ENCODE measurements around the gene GPR158. TPM values are rescaled to one million over a fixed set of nuclear protein-coding genes. Genes with fewer than 3 reads are reported as not detected.

GPR158 gene
- total and polyA plus RNA-seq, 8 donors, result 0.06 to 1.2 (median 0.24) TPM

GRCh38 chr10:25231751-25232150 is 57.0 kb downstream of the GPR158 start:
- FAIRE-seq, result no peak
- DNase-seq, result no peak
- no peaks in the 10 kb centered on the region for H3K36me3 ChIP-seq
- 50 to 63% methylated on average over 2 of the region's 2 CpGs for WGBS, 2 donors
- intact Hi-C loops (cut with DNase I), result no loop called here
- H3K4me3 ChIP-seq, result no peak overlapping the region
- H3K27me3 ChIP-seq, result no peaks in the 10 kb centered on the region
- H3K9me3 ChIP-seq, result no peaks in the 10 kb centered on the region
- ATAC-seq, result no peak
- H3K4me1 ChIP-seq, result no peaks in the 10 kb centered on the region
- no peak for TF ChIP-seq CTCF (IDR thresholded peaks at IDR 0.05)
- no peak overlapping the region for H3K27ac ChIP-seq

DNA sequence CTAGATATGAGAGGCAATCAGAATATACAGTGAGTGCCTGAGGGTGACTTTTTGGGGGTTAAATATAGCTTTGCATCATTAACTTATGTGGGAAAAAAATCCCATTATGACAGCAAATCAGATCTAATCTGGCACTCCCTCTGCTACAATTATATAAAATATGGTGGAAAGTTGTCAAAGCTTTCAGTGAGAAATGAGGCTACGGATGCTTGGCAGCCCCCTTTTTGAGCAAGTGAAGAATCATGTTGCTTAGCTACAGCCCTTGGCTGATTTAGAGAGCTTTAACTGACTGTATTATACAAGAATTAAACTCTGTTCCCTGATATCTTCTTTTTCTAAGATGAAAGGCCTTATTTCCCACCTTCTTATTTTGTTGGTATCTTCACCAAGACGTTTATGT is 57.4 kb downstream of the GPR158 start:
- Histone ChIP-seq H3K9me3 (no peaks in the 10 kb centered on the region), H3K27me3 (no peaks in the 10 kb centered on the region), H3K27ac (no peak overlapping the region), H3K36me3 (no peaks in the 10 kb centered on the region), H3K4me1 (no peaks in the 10 kb centered on the region), H3K4me3 (no peak overlapping the region)
- WGBS, 2 donors, result 54 to 57% methylated on average over 2 of the region's 2 CpGs
- no peak for DNase-seq
- FAIRE-seq, result no peak
- no peak for TF ChIP-seq CTCF (IDR thresholded peaks at IDR 0.05)
- ATAC-seq, result no peak
- intact Hi-C loops (cut with DNase I), result no loop called here

DNA sequence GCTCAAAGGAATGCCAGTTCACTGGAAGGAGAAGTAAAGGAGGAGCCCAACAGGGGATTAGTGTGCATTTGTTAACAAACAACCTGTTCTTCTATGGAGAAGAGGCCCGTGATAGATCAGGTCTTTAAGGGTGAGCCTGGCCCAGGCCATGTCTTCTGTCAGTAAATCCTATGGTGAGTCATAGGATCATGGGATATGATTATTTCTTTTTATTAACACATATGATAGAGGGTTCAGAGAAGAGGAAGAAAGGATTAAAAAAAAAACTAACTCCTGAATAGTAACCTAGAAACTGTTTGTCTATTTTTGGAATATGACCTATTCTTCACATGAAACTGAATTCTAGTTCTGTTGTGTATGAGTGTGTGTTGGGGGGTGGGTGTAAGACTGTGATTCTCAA is 70.4 kb downstream of the GPR158 start:
- no peak overlapping the region for H3K4me3 ChIP-seq
- intact Hi-C loops (cut with DNase I), result no loop called here
- H3K4me1 ChIP-seq, result no peaks in the 10 kb centered on the region
- no peak for FAIRE-seq
- H3K9me3 ChIP-seq, result no peaks in the 10 kb centered on the region
- WGBS, 2 donors, result 55 to 87% methylated on average over 1 of the region's 1 CpG
- no peak for TF ChIP-seq CTCF (IDR thresholded peaks at IDR 0.05)
- no peak overlapping the region for H3K27ac ChIP-seq
- DNase-seq, result no peak
- no peak for ATAC-seq
- no peaks in the 10 kb centered on the region for H3K36me3 ChIP-seq
- H3K27me3 ChIP-seq, result no peaks in the 10 kb centered on the region

GRCh38 chr10:25257646-25258045 is 82.8 kb downstream of the GPR158 start:
- H3K4me3 ChIP-seq, result no peak overlapping the region
- intact Hi-C loops (cut with DNase I), result no loop called here
- no peaks in the 10 kb centered on the region for H3K27me3 ChIP-seq
- WGBS, 2 donors, result 88 to 90% methylated on average over 5 of the region's 5 CpGs
- H3K9me3 ChIP-seq, result no peaks in the 10 kb centered on the region
- no peak overlapping the region for H3K27ac ChIP-seq
- ATAC-seq (no peak), FAIRE-seq (no peak), DNase-seq (no peak)
- no peak for TF ChIP-seq CTCF (IDR thresholded peaks at IDR 0.05)
- peaks cover 0 to 9% (median 8%) of the 10 kb centered on the region in 3 donors for H3K4me1 ChIP-seq
- no peaks in the 10 kb centered on the region for H3K36me3 ChIP-seq

DNA sequence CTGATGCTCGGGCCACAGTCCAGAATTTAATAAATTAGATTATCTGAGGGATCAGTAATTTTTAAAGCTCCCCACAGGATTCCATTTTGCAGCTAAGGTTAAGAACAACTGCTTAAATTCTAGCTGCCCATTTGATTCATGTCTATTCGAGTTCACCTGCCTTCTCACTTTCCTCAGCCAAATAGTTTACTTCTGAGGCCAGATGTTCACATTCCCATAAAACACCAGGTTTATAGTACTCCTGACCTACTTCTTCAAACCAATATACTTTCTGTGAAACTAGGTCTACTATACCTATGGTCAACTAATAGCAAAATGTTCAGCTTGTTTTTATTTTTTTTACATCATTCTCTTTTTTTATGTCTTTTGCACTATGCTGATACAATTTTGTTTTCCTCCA is 86.3 kb downstream of the GPR158 start:
- no peak for TF ChIP-seq CTCF (IDR thresholded peaks at IDR 0.05)
- Histone ChIP-seq H3K27me3 (no peaks in the 10 kb centered on the region), H3K4me3 (no peak overlapping the region), H3K36me3 (no peaks in the 10 kb centered on the region), H3K27ac (no peak overlapping the region), H3K9me3 (no peaks in the 10 kb centered on the region), H3K4me1 (peaks cover 0 to 9% (median 8%) of the 10 kb centered on the region in 3 donors)
- 18 to 23% methylated on average over 2 of the region's 2 CpGs for WGBS, 2 donors
- peak; percentile 69 to 88 (median 84) for ATAC-seq
- no peak for FAIRE-seq
- intact Hi-C loops (cut with DNase I), result no loop called here
- DNase-seq, result no peak
